Measurements from ENCODE around the gene KSR1.
"Not testable (repeated sequence)": the region's sequence is repeated elsewhere in the genome, so short reads cannot be mapped to it uniquely, and the experiment has no call there.

The KSR1 gene

DNA sequence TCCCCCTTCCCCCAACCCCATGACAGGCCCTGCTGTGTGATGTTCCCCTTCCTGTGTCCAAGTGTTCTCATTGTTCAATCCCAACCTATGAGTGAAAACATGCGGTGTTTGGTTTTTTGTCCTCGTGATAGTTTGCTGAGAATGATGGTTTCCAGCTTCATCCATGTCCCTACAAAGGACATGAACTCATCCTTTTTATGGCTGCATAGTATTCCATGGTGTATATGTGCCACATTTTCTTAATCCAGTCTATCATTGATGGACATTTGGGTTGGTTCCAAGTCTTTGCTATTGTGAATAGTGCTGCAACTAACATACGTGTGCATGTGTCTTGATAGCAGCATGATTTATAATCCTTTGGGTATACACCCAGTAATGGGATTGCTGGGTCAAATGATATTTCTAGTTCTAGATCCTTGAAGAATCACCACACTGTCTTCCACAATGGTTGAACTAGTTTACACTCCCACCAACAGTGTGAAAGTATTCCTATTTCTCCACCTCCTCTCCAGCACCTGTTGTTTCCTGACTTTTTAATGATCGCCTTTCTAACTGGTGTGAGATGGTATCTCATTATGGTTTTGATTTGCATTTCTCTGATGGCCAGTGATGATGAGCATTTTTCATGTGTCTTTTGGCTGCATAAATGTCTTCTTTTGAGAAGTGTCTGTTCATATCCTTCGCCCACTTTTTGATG, 28.9 kb upstream of the KSR1 start:
- DNase-seq = not testable (repeated sequence)

DNA sequence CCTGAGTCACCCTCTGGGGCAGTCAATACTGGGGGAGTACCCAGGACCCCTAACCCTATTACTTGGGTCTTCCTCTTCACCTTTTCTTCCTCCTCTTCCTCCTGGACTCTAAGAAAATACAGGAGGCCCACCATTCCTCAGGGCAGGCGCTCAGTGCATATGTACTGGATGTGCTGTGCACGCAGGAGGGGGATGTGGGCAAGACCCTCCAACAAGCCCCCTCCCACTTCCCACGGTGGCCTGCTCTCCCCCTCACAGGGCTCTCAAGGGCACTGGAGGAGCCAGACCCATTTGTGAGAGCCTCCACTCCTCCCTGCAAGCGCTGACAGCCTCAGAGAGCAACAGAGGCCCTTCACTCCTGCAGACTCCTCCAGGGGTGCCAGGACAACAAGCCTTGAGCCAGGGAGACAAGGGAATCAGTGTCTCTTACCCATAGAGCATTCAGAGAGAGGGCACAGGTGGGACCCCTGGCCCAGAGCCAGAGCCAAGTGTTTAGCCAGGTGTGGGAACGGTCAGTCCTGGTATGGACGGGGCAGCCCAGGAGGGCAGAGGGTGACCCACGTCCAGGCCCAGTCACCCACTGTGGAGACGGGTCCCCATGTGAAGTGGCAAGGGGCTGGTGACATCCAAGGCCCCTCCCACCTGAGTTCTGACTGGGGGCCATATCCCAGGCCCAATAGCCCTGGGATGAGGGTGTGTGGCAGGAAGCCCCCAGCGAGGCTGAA, 27.3 kb upstream of the KSR1 start:
- DNase-seq = no peak

DNA sequence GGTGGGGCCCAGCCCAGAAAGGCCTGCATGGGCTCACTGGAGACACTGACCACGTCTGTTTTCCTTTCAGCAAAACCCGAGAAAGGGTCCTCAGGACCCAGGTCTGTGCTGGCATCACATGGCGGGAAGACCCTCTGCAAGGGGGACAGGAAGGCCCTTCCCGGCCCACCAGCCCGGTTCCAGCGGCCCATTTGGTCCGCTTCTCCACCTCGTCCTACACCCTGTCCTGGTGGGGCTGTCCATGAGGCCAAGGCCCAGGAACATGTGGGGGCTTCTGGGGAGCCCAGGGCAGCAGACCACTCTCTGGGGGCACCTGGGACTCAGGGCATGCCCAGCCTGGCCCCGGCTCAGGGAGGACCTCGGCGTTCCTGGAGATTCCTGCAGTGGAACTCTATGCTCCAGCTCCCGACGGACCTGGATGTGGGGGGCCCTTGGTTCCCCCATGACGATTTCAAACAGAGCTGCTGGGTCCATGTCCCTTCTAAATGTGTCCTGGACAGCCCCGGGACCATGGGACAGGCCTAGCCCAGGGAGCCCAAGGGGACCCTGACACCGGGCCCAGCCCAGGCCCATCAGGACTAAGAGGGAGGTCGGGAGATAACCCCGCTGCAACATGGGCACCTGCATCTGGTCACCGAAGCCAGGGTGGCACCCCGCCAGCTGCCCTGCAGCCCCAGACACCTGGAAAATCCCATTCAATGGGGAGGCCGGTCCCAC, 26.4 kb upstream of the KSR1 start:
- DNase-seq = no peak

DNA sequence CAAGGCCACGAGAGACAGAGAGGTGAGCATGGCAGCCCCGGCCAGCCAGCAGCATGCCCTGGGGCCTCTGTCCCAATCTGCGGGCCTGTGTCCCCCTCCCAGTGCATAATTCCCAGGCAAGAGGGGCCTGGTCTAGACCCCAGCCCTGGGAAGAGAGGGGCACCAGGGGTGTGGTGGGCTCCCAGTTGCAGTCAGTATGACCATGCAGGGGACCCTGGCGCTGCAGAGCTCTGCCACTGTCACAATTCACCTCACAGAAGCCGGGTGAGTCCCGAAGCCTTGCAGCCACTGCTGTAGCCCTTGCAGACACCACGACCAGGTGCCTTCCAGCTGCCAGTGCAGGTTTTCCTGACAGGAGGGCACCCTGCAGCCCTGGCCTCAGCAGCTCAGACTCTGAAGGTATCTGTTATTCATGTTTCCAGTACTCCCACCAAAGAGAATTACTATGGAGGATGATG, 25.8 kb upstream of the KSR1 start:
- no peak for DNase-seq

DNA sequence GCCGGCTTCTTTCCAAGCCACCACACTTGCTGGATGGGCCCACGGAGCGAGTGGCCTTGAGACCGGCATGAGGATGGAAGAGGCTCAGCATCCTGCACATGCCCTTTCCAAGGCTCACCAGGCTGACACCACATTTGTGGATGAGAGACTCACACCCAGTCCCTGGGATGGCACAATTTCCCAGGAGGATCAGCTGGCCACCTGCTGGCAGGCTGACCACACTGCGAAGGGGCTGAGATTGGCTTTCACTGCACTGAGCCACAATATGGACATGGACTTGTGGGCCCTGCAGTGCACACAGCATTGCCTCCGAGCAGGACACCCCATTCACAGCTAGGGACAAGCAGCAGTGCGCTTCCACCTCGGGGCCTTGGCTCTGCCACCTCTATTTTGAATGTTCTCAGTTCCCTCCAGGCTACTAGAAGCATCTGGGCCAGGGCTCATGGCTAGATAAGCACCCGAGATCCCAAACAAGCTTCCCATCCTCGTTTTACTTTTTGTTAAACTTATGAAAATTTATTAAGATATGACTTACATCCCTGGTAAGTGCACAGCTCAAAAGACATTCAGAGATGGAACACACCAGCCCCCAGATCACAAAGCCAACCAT, 25.3 kb upstream of the KSR1 start:
- DNase-seq = peak; percentile 61

DNA sequence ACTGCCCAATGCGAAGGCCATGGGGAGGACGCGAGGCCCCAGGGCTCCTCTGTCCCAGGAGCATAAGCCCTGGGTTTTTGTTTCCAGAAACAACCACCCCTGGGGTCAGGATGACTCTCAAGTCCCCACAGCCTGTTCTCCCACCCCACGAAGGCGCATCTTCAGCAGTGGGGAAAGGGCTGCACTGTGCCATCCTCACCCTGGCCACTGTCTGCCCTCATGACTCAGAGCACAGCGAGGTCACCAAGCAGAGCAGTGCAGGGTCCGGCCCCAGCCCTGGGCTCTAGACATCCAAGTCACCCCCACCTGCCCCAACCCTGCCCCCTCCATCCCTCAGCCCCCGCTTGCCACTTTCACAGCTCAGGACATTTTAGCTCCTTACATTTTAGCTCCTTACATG, 22.7 kb upstream of the KSR1 start:
- DNase-seq = no peak

DNA sequence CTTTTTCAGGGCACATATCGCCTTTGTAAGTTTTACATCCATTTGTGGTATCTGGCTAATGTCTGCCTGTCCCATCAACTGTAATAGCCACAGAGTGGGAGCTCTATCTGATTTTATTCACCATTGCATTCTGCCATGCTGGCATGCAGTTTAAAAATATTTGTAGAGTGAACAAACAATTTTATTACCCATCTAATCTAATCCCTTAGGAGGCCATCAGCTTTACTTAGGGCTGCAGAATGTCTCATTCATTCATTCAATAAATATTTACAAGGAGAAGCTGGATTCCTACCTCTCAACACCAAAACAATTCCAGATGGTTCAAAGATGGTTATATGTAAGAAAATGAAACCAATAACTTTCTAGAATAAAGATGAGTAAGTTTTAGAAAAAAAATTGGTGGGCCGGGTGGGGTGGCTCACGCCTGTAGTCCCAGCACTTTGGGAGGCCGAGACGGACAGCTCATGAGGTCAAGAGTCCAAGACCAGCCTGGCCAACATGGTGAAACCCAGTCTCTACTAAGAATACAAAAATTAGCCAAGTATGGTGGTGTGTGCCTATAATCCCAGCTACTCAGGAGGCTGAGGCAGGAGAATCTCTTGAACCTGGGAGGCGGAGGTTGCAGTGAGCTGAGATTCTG, 20.7 kb upstream of the KSR1 start:
- DNase-seq = not testable (repeated sequence)

DNA sequence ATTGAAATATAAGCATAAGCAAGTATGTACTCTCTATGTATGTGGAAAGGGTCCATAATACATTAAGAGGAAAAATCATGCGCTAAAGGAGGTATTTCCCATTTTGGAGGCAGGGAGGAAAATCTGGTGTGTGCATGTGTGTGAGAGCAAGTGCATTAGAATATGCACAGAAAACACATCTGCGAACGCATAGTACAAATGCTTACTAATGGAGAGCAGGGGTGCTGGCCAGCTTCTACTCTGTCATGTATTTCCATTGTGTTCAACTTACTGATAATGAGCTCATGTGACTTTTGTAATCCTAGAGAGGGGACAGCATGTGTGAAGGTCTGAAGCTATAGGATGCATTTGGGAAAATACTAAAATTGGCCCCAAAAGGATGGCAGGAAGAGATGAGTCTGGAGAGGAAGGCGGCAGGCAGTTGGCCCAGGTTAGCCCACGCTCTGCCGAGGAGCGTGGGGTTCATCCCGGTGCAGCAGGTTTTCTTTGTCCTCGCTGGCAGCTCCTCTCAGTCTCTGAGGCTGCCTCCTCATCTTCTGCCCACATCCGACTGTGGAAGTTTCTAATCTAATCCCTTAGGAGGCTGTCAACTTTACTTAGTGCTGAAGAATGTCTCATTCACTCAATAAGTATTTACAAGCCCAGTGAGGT, 17.8 kb upstream of the KSR1 start:
- DNase-seq = no peak

DNA sequence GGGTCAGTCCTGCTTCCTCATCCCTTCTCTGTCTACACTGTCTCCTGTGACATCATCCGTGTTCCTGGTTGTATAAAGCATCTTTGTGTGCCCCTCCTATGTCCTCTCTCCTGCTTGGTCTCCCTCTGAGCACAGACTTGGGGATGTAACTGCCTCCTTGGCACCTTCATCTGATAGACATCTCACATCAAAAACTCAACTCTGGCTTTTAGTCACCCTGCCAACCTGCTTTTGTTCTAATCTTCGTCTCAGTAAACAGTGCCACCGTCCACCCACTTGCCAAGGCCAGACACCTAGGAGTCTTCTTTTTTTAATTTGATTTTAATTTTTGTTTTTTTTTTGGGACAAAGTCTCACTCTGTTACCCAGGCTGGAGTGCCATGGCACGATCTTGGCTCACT, 16.9 kb upstream of the KSR1 start:
- DNase-seq = no peak

DNA sequence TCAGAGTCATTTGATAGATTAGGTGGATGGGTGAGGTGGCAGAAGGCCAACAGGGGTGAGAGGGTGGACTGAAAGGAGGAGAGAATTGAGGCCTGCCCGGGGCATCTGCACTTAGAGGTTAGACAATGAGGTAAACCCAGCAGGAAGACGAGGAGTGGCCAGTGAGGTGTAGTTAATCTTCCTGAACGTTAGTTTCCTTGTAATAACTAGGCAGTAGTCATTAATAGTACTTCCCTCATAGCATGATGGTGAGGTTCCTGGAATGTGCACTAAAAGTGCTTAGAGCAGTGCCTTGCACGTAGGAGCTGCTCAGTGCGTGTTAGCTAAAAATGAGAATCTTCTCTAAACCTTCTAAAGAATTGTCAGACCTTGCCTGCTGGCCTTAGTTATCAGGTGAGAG, 13.5 kb upstream of the KSR1 start:
- DNase-seq = no peak

DNA sequence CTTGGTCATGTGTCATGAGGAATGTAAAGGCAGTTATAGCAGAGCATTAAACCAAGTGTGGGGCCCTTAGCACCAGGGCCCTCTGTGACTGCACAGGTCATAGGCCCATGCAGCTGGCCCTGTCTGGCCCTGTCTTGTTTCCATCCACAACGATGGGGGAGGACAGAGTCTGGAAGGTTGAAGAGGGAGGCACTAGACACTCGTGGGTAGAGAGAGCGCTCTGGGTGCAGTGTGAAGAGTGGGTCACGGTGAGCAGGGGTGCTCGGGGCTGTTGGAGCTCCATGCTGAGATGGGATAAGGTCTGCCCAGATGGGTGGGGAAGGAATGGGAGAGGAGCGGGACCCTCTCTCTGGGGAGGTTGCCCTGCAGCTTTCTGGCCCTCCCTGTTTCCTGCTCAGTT, 12.8 kb upstream of the KSR1 start:
- DNase-seq = no peak

DNA sequence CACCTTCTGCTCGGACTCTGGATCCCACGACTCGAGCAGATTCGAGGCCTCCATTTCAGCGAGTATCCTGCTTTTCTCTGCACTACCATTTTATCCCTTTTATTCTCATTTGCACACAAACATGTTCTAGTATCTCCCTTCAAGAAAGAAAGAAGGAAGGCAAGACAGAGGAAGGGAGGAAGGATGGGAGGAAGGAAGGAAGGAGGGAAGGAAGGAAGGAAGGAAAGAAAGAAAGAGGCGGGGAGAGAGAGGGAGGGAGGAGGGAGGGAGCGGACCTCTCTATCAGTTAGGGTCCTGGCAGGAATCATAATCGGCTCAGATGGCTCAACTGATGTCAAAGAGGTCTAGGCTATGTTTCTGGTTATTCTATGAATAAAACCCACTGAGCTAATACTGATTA, 10.3 kb upstream of the KSR1 start:
- DNase-seq = no peak

DNA sequence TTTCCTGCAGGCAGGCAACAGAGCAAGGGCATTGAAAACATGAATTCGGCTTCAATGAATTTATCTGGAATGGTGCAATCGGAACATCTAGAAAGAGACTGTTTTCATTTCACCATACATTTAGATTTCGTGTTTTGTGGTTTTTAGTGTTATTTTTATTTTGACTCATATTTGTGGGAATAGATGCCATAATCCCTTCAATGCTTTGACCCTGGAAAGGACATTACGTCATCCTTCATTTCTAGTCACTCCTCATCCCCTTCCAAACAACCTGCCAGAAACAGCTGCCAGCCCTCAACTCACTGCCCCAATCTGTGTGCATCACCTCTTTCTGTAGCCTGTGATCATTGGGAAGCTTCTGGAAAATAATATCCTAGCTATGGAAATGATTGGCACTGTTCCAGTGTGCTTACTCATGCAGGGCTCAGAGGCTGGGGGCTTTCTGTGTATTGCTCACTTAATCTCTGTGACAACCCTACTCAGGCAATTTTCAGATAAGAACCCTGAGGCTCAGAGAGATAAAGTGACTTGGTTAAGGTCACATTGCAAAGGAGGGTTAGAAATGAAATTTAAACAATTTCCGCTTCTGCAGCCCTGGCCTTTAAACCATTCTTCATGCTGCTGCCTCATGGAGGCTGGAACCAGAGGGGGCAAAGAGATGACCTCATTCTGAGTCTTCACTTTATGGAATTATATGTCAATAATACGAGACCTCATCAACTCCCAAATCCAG, 9.5 kb upstream of the KSR1 start:
- DNase-seq = peak; percentile 91

DNA sequence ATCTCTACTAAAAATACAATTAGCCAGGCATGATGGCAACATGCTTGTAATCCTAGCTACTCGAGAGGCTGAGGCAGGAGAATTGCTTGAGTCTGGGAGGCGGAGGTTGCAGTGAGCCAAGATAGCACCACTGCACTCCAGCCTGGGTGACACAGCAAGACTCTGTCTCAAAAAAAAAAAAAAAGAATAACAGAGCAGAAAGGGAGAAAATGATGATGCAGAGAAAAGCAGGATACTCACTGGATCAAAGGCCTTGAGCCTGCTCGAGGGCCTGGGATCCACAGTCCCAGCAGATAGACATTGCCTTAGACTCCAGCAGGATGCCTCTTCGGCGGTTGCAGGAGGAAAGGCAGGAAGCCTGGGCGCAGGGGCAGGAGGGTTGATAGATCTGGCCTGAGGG, 7.7 kb upstream of the KSR1 start:
- not testable (repeated sequence) for DNase-seq

DNA sequence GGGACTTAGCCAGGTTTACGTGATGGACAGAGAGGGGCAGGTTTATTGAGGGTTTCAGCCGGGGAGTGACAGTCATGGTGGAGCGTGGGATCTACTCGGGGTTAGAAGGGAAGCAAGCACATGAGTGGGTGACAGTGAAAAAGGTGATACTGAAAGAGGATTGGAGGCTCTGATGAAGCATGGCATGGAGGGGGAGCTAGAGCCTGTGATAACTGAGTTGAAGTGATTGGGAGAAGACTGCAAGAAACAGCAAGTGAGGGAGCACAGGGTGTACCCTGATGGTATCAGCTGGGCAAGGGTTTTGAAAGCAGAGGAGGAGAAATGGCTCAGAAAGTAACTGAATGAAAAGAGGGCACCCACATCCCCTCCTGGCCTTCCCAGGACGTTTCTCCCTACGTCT, 6.7 kb upstream of the KSR1 start:
- DNase-seq = no peak

DNA sequence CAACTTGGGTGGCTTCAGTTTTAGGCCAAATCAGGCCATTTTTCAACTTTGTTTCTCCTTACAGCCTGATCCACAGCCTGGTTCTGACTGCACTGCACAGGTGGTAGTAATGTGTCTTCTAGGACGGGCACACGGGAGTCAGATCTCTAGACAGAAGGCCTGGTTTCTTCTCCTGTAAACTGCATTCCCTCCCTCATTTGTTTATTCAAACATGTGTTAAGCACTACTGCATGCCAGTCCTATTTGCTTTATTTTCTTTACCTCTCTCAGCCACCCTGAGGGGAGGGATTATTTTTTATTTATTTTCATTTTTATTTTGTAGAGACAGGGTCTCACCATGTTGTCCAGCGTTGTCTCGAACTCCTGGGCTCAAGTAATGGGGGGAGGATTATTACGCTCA, 6.3 kb upstream of the KSR1 start:
- DNase-seq = no peak

DNA sequence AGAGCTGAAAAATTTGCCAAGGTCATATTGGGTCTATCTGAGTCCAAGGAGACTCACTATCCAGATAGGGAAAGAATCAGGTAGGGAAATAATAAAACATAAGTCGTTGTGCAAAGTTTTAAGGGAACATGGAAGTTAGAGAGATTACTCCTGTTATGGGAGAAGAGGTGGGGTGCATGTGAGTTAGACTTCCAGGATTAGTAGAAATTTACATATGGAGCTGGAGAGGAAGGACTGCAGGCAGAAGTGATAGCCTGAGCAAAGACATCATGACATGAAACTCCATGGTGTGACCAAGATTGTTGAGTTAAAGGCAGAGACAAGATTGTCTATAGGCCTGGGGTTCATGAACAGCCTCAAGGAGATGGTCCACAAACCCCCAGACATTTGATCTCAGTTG, 5.8 kb upstream of the KSR1 start:
- DNase-seq = no peak

DNA sequence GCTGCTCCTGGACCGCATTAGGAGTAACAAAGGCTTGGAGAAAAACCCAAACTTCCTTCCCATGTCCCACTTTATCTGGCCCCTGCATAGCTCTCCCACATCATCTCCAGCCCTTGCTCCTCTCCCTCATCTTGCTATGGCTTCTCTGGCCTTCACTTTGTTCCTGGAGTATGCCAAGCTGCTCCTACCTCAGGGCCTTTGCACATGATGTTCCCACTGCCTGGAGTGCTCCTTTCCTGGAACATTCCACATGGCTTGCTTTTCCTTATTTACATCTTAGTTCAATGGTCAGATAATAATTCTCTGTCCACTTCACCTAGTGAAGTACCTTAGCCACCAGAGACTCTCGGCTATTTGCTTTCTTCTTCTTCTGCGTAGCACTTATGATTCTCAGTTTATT, 4.3 kb upstream of the KSR1 start:
- DNase-seq = no peak

DNA sequence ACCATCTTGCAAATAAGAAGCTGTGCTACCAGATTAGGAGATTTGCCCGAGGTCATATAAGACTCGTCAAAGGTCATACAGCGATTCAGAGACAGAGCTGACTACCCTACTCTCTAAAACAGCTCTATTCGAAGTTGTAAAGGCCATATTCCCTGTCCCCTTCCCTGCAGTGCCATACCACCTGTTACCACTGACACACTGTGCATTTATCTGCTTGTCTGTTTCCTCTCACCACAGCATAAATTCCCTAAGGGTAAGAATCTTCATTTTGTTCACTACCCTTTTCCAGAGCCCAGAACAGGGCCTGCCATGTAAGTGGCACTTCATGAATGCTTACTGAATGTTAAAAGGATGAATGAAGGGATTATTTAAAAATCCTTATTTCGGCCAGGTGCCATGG, 3.4 kb upstream of the KSR1 start:
- no peak for DNase-seq

DNA sequence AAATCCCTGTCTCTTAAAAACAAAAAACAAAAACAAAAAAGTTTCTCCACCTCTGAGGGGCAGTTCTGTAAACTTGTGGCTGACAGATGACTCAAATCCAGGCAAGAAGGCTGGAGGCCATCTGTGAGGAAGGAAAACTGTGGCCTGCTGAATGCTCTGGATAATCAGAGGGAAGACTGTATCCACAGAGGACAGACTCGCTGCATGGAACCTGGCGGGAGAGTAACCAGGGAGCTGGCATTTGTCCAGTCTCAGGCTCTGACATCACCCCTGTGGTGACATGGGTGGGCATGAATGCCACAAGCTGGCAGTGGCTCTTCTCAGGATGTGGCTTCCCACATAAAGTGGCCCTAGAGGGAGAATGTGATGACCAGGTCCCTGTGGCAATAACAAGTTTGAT, 2.8 kb upstream of the KSR1 start:
- no peak for DNase-seq

DNA sequence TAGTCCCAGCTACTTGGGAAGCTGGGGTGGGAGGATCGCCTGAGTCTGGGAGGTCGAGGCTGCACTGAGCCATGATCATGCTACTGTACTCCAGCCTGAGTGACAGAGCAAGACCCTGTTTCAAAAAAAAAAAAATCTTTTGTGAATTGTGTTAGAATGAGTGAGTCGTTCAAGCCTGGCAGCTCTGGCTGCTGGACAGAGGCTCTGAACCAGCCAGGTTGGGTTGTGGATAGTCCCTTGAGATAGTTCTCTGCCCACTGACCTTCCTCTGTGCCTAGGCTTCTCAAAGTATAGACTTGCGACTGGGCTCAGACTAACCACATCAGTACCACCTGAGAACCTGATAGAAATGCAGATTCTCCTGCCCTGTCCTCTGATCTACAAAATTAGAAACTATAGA, 2.2 kb upstream of the KSR1 start:
- DNase-seq = no peak
